ENCODE data around the gene CAB39. TPM values are rescaled to one million over a fixed set of nuclear protein-coding genes. Genes with fewer than 3 reads are reported as not detected.

Gene CAB39
- total RNA-seq, 1 donor from 2014 or later = 94.0 TPM

Other genes with a start within 250 kb of the CAB39 start
- 27.1 TPM for gene ITM2C, start 152.1 kb downstream of the CAB39 start, total RNA-seq
- gene GPR55, start 212.4 kb downstream of the CAB39 start, total RNA-seq = 0.22 TPM